Testis (tissue), 3 donors: ENCODE measurements around the gene TERT. TPM values are rescaled to one million over a fixed set of nuclear protein-coding genes. Genes with fewer than 3 reads are reported as not detected.

Experiments
- DNase-seq: peaks from one replicate; pipeline ENCODE4 v3.0.0-alpha.2; 2019
- H3K27ac ChIP-seq, 2 donors: fragments of 200-600 bp; sonication (generic); one replicate each; pipeline ENCODE4 v1.5.1; 2019
- H3K27me3 ChIP-seq: fragments of 200-600 bp; sonication (generic); one replicate; pipeline ENCODE4 v1.5.1; 2019
- H3K36me3 ChIP-seq: fragments of 200-600 bp; sonication (generic); one replicate; pipeline ENCODE4 v1.5.1; 2017; ENCODE audit warnings: low read depth; ENCODE audit errors: missing control alignments
- H3K4me1 ChIP-seq: fragments of 200-600 bp; sonication (generic); one replicate; pipeline ENCODE4 v1.5.1; 2019
- H3K4me3 ChIP-seq, 2 donors: fragments of 200-600 bp; sonication (generic); one replicate each; pipeline ENCODE4 v1.5.1; 2017 to 2019
- H3K9me3 ChIP-seq: fragments of 200-600 bp; sonication (generic); one replicate; pipeline ENCODE4 v1.5.1; 2017
- CTCF ChIP-seq, 3 experiments: fragments of 450-650 bp in 2 of 3; fragments of 200-600 bp in 1 of 3; sonication (generic) in 1 of 3; IDR thresholded peaks; one replicate each; pipeline ENCODE4 v1.5.1; 2016 to 2019; ENCODE audit warnings: antibody characterized with exemption in 3 of 3, mild to moderate bottlenecking in 2 of 3, moderate library complexity in 1 of 3
- POLR2A ChIP-seq: fragments of 450-650 bp; IDR thresholded peaks from one replicate; pipeline ENCODE4 v1.6.1; 2017; ENCODE audit warnings: antibody characterized with exemption, mild to moderate bottlenecking, moderate library complexity
- whole genome bisulfite sequencing, 2 donors: methylation state at CpG; one replicate each; pipeline ENCODE4 v1.1.5; 2018; 5-methylcytosine and 5-hydroxymethylcytosine counted together
- intact Hi-C: fragments of 100-400 bp; cut with DNase I; formaldehyde crosslinking; loops from one replicate; pipeline ENCODE4 v1.15.1; 2023; ENCODE audit warnings: low total_unique reads
- polyA plus RNA-seq: library from polyadenylated mRNA; stranded (reverse); fragments of 350-450 nt; fragmentation: Illumina TruSeq; extraction: RNeasy Lipid Tissue Mini Kit (QIAGEN cat#74804); gene quantifications from one replicate; pipeline ENCODE4 v1.2.3, GENCODE V29; 2014; ENCODE audit warnings: low read depth, low replicate concordance; ENCODE audit not compliant: insufficient read depth
- total RNA-seq, 2 donors: library from RNA; depleted of rRNA; stranded (reverse); fragments of >200 nt; gene quantifications; one replicate each; pipeline ENCODE4 v1.2.3, GENCODE V29; 2016

The TERT gene
- total and polyA plus RNA-seq, 3 donors from 2014 or later = 2.1 to 5.5 (median 4.4) TPM

GRCh38 chr5:1246711-1247431, 48.0 kb downstream of the TERT start:
- no peaks in the 10 kb centered on the region for H3K36me3 ChIP-seq
- no peak overlapping the region for H3K4me3 ChIP-seq
- H3K9me3 ChIP-seq = no peaks in the 10 kb centered on the region
- H3K27ac ChIP-seq = no peak overlapping the region
- TF ChIP-seq POLR2A (no peak), CTCF (IDR thresholded peaks at IDR 0.05) (no peak)
- intact Hi-C loops = no loop called here
- 6 to 12% methylated on average over 23 to 40 of the region's 43 CpGs for WGBS, 2 donors
- DNase-seq = peak; percentile 60
- H3K27me3 ChIP-seq = no peaks in the 10 kb centered on the region
- H3K4me1 ChIP-seq = no peaks in the 10 kb centered on the region

GRCh38 chr5:1245905-1246576, 48.8 kb downstream of the TERT start:
- TF ChIP-seq POLR2A (no peak), CTCF (IDR thresholded peaks at IDR 0.05) (no peak)
- peak overlapping the region in 1 of 2 donors; percentile 29 for H3K4me3 ChIP-seq
- H3K4me1 ChIP-seq = no peaks in the 10 kb centered on the region
- DNase-seq = peak; percentile 23
- H3K27me3 ChIP-seq = no peaks in the 10 kb centered on the region
- no peak overlapping the region for H3K27ac ChIP-seq
- H3K36me3 ChIP-seq = no peaks in the 10 kb centered on the region
- intact Hi-C loops = no loop called here
- WGBS, 2 donors = 17 to 44% methylated on average over 10 to 43 of the region's 58 CpGs
- H3K9me3 ChIP-seq = no peaks in the 10 kb centered on the region

- TF ChIP-seq POLR2A = no peak
- no peak for TF ChIP-seq CTCF (IDR thresholded peaks at IDR 0.05)
- no peak for DNase-seq
- WGBS, 2 donors = 79% methylated on average over 9 of the region's 10 CpGs; no CpG with 5 or more reads in 1 of the 2 donors
- H3K4me1 ChIP-seq = no peaks in the 10 kb centered on the region
- H3K36me3 ChIP-seq = no peaks in the 10 kb centered on the region
- no peak overlapping the region for H3K4me3 ChIP-seq
- intact Hi-C loops = no loop called here
- H3K27ac ChIP-seq = no peak overlapping the region
- H3K27me3 ChIP-seq = no peaks in the 10 kb centered on the region
- no peaks in the 10 kb centered on the region for H3K9me3 ChIP-seq
Observed at GRCh38 chr5:1244976-1245375, 49.9 kb downstream of the TERT start.

GRCh38 chr5:1244255-1244654, 50.6 kb downstream of the TERT start:
- no peaks in the 10 kb centered on the region for H3K36me3 ChIP-seq
- WGBS, 2 donors = 75 to 83% methylated on average over 13 to 21 of the region's 21 CpGs
- intact Hi-C loops = no loop called here
- no peaks in the 10 kb centered on the region for H3K4me1 ChIP-seq
- TF ChIP-seq POLR2A = no peak
- H3K4me3 ChIP-seq = no peak overlapping the region
- DNase-seq = no peak
- H3K9me3 ChIP-seq = no peaks in the 10 kb centered on the region
- H3K27ac ChIP-seq = no peak overlapping the region
- no peaks in the 10 kb centered on the region for H3K27me3 ChIP-seq

GRCh38 chr5:1243487-1244130, 51.3 kb downstream of the TERT start:
- DNase-seq = no peak
- Histone ChIP-seq H3K4me1 (no peaks in the 10 kb centered on the region), H3K27ac (no peak overlapping the region), H3K9me3 (no peaks in the 10 kb centered on the region), H3K36me3 (no peaks in the 10 kb centered on the region), H3K27me3 (no peaks in the 10 kb centered on the region), H3K4me3 (no peak overlapping the region)
- TF ChIP-seq POLR2A (no peak), CTCF (IDR thresholded peaks at IDR 0.05) (no peak)
- intact Hi-C loops = no loop called here
- 61 to 85% methylated on average over 16 to 33 of the region's 33 CpGs for WGBS, 2 donors
